Measurements from ENCODE around the gene ATP11B.

GRCh38 chr3:182889948-182890629 lies 96.8 kb downstream of the ATP11B start:
- TF ChIP-seq CTCF (conservative IDR thresholded peaks at IDR 0.05 in 1 of 2, IDR thresholded peaks at IDR 0.05 in 1 of 2; ENCODE audit: extremely low read depth in 1 of 2, insufficient read depth in 1 of 2, low read depth in 1 of 2, low read length in 2 of 2), result no peak
- TF ChIP-seq EZH2 (IDR thresholded peaks at IDR 0.05; ENCODE audit: borderline replicate concordance, low read length), result no peak

Measured in mammary epithelial cell (primary cell).